ENCODE results near the gene LIFR. TPM values are rescaled to one million over a fixed set of nuclear protein-coding genes. Genes with fewer than 3 reads are reported as not detected.
"Not testable (repeated sequence)": the region's sequence is repeated elsewhere in the genome, so short reads cannot be mapped to it uniquely, and the experiment has no call there.

The LIFR gene, protein sequence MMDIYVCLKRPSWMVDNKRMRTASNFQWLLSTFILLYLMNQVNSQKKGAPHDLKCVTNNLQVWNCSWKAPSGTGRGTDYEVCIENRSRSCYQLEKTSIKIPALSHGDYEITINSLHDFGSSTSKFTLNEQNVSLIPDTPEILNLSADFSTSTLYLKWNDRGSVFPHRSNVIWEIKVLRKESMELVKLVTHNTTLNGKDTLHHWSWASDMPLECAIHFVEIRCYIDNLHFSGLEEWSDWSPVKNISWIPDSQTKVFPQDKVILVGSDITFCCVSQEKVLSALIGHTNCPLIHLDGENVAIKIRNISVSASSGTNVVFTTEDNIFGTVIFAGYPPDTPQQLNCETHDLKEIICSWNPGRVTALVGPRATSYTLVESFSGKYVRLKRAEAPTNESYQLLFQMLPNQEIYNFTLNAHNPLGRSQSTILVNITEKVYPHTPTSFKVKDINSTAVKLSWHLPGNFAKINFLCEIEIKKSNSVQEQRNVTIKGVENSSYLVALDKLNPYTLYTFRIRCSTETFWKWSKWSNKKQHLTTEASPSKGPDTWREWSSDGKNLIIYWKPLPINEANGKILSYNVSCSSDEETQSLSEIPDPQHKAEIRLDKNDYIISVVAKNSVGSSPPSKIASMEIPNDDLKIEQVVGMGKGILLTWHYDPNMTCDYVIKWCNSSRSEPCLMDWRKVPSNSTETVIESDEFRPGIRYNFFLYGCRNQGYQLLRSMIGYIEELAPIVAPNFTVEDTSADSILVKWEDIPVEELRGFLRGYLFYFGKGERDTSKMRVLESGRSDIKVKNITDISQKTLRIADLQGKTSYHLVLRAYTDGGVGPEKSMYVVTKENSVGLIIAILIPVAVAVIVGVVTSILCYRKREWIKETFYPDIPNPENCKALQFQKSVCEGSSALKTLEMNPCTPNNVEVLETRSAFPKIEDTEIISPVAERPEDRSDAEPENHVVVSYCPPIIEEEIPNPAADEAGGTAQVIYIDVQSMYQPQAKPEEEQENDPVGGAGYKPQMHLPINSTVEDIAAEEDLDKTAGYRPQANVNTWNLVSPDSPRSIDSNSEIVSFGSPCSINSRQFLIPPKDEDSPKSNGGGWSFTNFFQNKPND
- polyA plus RNA-seq (2013, experiment 1 of 2; ENCODE audit: insufficient read length), result 7.1 TPM
- polyA plus RNA-seq (2013, experiment 2 of 2; ENCODE audit: insufficient read length), result 5.9 TPM

GRCh38 chr5:38556599-38557307 lies at the start of gene LIFR:
Gene LIFR, minus strand, starts transcription at chr5:38556646. Its CDS starts 25,999 bp downstream, at chr5:38530647.
- DNase-seq, result peak; percentile 88

DNA sequence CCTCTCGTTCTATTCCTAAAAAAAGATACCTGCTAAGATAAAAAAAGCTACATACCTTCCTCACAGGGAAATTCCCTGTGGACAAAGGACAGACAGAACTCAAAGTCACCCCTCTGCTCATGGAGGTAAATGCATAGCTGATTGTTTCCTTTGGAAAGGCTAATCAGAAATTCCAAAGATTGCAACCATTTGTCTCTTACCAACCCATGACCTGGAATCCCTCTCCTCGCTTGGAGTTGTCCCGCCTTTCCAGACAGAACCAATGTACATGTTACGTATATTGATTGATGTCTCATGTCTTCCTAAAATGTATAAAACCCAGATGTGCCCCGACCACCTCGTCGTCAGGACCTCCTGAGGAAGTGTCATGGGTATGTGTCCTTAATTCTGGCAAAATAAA lies 49.2 kb upstream of the LIFR start:
- DNase-seq, result no peak

GRCh38 chr5:38603691-38604090 lies 47.2 kb upstream of the LIFR start:
- no peak for DNase-seq

DNA sequence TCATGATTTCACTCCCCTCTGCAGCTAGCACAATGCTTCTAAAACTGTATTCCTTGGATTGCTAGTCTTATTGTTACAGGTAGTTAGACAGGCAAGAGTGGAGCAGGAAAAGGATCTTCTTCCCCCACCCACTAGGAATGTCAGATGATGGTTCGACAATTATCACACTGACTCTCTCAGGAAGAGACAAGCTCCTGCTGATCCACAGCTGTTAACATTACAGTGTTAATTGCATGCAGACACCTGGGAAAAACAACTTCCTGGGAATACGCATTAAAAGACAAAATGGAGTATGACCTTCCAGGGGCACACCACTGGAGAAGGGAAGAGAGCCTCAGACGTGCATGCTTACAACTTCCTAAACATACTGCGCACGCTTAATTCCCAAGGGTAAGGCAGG lies 46.2 kb upstream of the LIFR start:
- DNase-seq, result no peak

DNA sequence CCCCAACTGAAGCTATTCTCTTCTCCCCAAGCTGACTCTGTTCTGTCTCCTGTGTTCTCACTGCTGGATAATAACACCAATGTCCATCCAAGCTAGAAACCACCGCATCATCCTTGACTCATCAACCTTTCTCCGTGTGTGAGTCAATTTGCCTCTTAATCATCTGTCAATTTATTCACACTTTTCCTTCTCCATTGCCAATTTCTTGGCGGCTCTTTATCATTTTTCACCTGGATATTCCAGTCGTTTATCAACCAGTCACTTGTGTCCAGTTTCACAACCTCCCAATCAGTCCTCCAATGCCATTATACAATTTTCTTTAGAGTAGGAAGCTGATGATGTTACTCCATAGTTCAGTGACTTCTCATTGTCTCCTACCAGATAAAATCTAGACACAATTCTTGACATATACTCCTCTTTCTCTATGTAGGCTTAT lies 45.4 kb upstream of the LIFR start:
- peak; percentile 68 for DNase-seq

GRCh38 chr5:38601133-38601862 lies 44.9 kb upstream of the LIFR start:
- DNase-seq, result no peak

DNA sequence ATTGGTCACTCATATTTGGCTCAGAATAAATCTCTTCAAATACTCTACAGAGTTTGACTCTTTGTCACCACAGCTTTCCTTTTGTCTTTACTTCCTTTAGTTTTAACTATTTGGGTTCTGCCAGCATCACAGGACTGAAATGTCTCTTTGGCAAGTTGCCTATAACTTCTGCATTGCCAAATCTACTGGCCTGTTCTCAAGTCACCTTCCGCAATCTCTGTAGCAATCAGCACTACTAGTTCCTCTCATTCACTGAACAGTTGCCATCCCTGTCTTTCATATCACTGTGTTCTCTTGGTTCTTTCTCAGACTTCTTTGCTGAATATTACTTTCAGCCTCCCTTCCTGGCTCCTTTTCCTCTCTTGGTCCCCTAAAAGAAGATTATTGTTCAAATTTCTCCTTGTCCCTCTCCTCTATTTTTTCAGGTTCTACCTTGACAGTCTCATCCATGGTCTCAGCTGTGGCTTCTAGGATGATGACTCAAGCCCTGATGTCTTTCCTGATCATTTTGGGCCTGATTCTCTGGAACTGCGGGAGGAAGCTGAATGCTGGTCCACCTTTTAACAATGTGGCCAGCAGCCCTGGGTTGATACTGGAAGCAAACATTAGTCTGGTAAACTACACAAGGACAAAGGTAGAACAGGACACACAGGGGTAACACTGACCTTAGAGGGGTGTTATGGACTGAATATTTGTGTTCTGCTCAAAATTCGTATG lies 44.0 kb upstream of the LIFR start:
- DNase-seq, result no peak

- not testable (repeated sequence) for DNase-seq
Observed at GRCh38 chr5:38599751-38600150, 43.3 kb upstream of the LIFR start.

GRCh38 chr5:38598994-38599617 lies 42.7 kb upstream of the LIFR start:
- peak; percentile 91 for DNase-seq

DNA sequence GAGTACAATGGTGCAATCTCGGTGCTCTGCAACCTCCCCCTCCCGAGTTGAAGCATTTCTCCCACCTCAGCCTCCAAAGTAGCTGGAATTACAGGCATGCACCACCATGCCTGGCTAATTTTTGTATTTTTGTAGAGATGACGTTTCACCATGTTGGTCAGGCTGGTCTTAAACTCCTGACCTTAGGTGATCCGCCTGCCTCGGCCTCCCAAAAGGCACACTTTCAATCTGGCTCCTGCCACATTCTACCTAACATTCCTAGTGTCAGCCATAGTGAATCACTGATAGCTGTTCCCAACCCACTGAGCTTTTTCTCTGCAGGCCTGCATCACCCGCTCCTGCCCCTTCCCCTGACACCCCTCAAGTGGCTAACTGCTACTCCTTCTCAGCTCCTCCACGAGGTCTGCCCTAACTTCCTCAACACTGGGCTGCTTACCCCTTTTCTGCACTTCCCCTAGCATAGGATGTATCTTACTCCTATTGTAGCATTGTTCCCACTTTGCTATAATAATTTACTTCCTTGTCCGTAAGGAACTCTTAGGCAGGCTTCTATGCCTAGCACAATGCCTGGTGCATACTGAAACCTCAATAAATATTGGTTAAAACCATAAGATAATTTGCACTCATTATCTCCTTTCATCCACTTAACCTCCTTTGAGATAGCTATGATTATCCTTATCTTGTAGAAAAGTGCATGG lies 42.0 kb upstream of the LIFR start:
- DNase-seq, result no peak

DNA sequence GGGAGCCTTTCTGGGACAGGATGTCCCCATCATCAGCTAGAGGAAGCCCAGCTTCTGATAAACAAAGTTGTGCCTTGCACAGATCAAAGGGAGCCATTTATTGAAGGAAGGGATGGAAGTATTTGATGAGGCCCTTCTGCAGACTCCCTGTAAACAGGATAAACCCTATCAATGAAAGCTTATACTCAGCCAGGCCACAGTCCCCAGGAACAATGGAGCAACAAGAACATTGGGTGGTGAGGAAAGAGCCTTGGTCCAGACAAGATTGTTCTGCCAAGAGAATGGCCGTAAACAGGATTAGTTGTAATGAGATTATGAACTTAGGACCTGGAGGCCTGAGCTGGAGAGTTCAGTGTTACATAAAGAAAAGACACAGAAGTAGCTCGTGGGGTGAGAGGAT lies 40.5 kb upstream of the LIFR start:
- DNase-seq, result no peak

GRCh38 chr5:38595132-38595745 lies 38.8 kb upstream of the LIFR start:
- DNase-seq, result peak; percentile 97

- DNase-seq, result no peak
Observed at GRCh38 chr5:38593959-38594358, 37.5 kb upstream of the LIFR start.

- DNase-seq, result peak; percentile 30
Observed at GRCh38 chr5:38591523-38591849, 35.0 kb upstream of the LIFR start.

DNA sequence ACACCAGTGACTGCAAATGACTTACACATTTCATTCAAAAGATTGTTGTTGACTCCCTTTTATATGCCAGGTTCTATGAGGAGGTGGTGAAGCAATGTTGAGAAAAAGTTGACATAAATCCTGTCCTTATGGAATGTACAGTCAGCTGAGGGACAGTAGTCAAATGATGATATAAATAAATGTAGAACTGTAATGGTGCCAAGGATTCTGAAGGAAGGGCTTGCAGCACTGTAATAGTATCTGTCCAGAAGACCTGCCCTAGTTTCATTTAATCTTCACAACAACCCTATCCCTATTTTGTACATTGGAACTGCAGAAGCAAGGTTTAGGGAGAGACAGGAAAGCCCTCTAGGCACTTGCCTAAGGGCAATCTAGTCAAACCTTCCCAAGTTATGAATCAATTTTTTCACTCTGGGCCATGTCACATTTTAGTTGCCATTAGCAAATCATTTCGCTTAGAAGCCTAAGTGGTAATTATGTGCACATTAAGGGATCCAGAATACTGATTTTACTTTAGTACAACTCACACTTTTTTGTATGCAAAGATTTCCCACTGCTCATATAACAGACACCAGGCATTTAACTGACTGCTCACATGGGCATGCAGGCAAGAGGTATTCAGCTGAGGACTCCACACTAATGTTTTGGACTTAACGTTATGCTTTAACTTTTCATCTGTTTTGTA lies 34.5 kb upstream of the LIFR start:
- DNase-seq, result no peak

GRCh38 chr5:38589629-38590028 lies 33.2 kb upstream of the LIFR start:
- DNase-seq, result no peak

DNA sequence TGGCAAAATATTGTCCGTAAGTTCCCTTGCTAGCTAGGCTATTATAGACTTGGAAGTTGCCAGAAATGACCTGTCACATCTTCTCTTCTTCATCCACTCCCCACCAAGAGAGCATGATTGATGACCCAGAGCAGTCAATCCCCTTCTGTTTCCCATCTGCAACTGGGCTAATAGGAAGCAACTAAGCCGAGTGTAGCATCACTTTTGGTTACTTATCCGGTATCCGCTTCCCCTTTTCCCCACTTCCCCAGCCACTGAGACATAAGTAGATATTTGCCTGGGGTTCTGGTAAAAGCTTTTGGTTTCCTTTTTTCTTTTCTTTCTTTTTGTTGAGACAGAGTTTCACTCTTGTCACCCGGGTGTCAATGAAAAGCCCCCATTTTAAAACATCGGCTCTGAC lies 29.4 kb upstream of the LIFR start:
- no peak for DNase-seq

- DNase-seq, result no peak
Observed at GRCh38 chr5:38583500-38583899, 27.1 kb upstream of the LIFR start.

GRCh38 chr5:38582975-38583319 lies 26.5 kb upstream of the LIFR start:
- DNase-seq, result no peak

Data from fibroblast of skin of back (primary cell).